Astrocyte (in vitro differentiated cells and primary cell): ENCODE data around the gene KCNMA1. TPM values are rescaled to one million over a fixed set of nuclear protein-coding genes. Genes with fewer than 3 reads are reported as not detected.

Source experiments
- DNase-seq: peaks from one replicate; pipeline ENCODE4 v3.0.0-alpha.2; 2010; ENCODE audit warnings: low read depth
- FAIRE-seq: peaks from 2 replicates; lab custom pipeline; 2011; peaks lifted over from hg19 to GRCh38; lab: Jason Lieb, UNC
- H2AFZ ChIP-seq: 2 replicates; pipeline ENCODE4 v1.6.0; 2012; ENCODE audit warnings: low read depth, low read length, inconsistent platforms
- H3K27ac ChIP-seq: 2 replicates; pipeline ENCODE4 v1.5.1; 2011; ENCODE audit warnings: low read depth, low read length, inconsistent platforms
- H3K27me3 ChIP-seq: 2 replicates; pipeline ENCODE4 v1.6.0; 2011; ENCODE audit warnings: low read length, inconsistent platforms; ENCODE audit not compliant: insufficient read depth
- H3K36me3 ChIP-seq: 2 replicates; pipeline ENCODE4 v1.5.1; 2011; ENCODE audit warnings: low read length, inconsistent platforms; ENCODE audit not compliant: insufficient read depth
- H3K4me1 ChIP-seq: 2 replicates; pipeline ENCODE4 v1.5.1; 2011; ENCODE audit warnings: low read length, inconsistent platforms; ENCODE audit not compliant: insufficient read depth
- H3K4me2 ChIP-seq: 2 replicates; pipeline ENCODE4 v1.6.0; 2012; ENCODE audit warnings: low read length, inconsistent platforms
- H3K4me3 ChIP-seq: 2 replicates; pipeline ENCODE4 v1.5.1; 2011; ENCODE audit warnings: low read depth, mild to moderate bottlenecking, low read length, inconsistent platforms; ENCODE audit not compliant: insufficient read depth
- H3K79me2 ChIP-seq: 2 replicates; pipeline ENCODE4 v1.6.0; 2012; ENCODE audit warnings: mild to moderate bottlenecking, low read length, inconsistent platforms; ENCODE audit not compliant: insufficient read depth
- H3K9ac ChIP-seq: 2 replicates; pipeline ENCODE4 v1.6.0; 2012; ENCODE audit warnings: mild to moderate bottlenecking, low read length, inconsistent platforms
- H3K9me3 ChIP-seq: 2 replicates; pipeline ENCODE4 v1.5.1; 2012; ENCODE audit warnings: low read depth, mild to moderate bottlenecking, low read length, inconsistent platforms; ENCODE audit not compliant: insufficient read depth
- H4K20me1 ChIP-seq: 2 replicates; pipeline ENCODE4 v1.6.0; 2012; ENCODE audit warnings: low read length, inconsistent platforms; ENCODE audit not compliant: insufficient read depth
- H3K27ac Mint-ChIP-seq: one replicate; pipeline ENCODE4 v1.8.0; 2021; ENCODE audit warnings: mild to moderate bottlenecking, mixed read lengths; ENCODE audit not compliant: unreplicated experiment
- H3K27me3 Mint-ChIP-seq: one replicate; pipeline ENCODE4 v1.8.0; 2021; ENCODE audit warnings: low read depth, mixed read lengths; ENCODE audit not compliant: unreplicated experiment
- H3K36me3 Mint-ChIP-seq: one replicate; pipeline ENCODE4 v1.8.0; 2021; ENCODE audit warnings: low read depth, mixed read lengths; ENCODE audit not compliant: unreplicated experiment
- H3K4me1 Mint-ChIP-seq: one replicate; pipeline ENCODE4 v1.8.0; 2021; ENCODE audit warnings: low read depth, mixed read lengths; ENCODE audit not compliant: unreplicated experiment
- H3K4me3 Mint-ChIP-seq: one replicate; pipeline ENCODE4 v1.8.0; 2021; ENCODE audit warnings: mild to moderate bottlenecking, moderate library complexity, mixed read lengths; ENCODE audit not compliant: unreplicated experiment
- H3K9me3 Mint-ChIP-seq: one replicate; pipeline ENCODE4 v1.8.0; 2021; ENCODE audit warnings: mild to moderate bottlenecking, mixed read lengths; ENCODE audit not compliant: unreplicated experiment
- EZH2 ChIP-seq: IDR thresholded peaks from 2 replicates; pipeline ENCODE4 v1.6.1; 2012; ENCODE audit warnings: mild to moderate bottlenecking, low read length, inconsistent platforms; ENCODE audit not compliant: insufficient read depth
- total RNA-seq: library from RNA; stranded (reverse); gene quantifications from 2 replicates; pipeline ENCODE4 v1.2.1, GENCODE V29; 2021
- TF ChIP-seq, protein P1 (sequence below): IDR thresholded peaks from 2 replicates; pipeline ENCODE4 v1.5.1; 2011; ENCODE audit warnings: low read depth, mild to moderate bottlenecking, inconsistent platforms, low read length, moderate library complexity; ENCODE audit not compliant: insufficient read depth

The KCNMA1 gene
- total RNA-seq, 1 donor from 2014 or later: 45.8 TPM

DNA sequence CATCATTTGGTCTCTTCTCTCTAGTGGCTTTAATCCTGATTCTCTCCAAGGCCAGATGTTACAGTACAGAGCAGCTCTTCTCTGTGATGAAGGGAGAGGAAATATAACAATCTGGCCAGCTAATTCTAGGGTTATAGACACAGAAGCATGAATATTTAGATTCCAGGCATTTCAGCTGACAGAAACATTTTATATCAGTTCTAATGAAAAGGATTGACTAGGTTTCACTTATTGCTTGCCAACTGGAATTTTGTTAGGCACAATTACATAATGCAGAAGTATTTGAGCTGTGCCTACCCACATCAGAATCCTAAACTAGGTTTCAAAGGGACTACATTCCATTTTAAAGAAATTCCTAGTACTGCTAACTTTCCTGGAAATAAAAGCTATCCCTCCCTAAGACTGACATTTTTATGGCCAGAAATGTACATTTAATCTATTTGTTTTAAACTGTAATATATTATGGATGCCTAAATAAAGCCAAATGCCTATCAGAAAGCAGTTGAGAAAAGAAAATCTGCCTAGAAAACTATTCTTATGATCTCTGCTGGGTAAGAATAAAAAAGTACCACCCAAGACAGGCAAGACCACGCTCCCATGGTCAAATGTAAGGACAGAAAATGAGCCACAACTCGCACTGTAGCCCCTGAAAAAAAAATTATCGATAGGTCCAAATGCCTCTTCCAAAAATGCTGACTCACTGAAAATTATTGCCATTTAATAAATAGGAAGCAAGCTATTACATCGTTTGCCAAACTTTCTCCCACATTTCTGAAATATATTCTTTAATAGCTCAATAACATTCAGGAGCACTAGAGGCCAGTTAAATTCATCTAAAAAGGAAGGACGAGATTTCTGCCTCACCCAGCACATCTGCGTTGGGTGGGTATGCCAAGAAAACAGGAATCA lies 498.1 kb downstream of the KCNMA1 start:
- no peak overlapping the region for H3K4me2 ChIP-seq
- no peak overlapping the region for H3K27ac Mint-ChIP-seq

DNA sequence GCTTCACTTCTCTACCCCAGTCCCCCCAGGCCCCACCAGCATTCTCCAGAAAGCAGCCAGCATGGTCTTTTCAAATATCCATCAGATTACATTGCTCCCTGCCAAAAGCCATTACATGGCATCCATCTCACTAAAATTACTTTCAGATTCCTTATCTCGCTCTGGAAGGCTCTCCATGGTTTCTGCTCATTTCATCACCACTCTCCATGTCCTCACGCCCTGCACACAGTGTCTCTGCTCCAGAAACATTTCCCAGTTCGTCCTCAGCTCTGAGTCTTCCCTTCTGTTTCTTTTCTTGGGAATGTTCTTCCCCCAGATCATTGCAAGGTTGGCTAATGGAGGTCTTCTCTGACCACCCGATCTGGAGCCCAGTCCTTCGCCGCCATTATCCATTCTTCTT lies 499.1 kb downstream of the KCNMA1 start:
- H3K27ac Mint-ChIP-seq: no peak overlapping the region

More for the DNA sequence above, 498.1 kb downstream of the KCNMA1 start:
- DNase-seq (no peak), FAIRE-seq (no peak)
- Histone ChIP-seq H4K20me1 (no peaks in the 10 kb centered on the region), H3K27me3 (no peaks in the 10 kb centered on the region), H3K4me3 (no peak overlapping the region), H3K4me1 (no peaks in the 10 kb centered on the region), H3K9me3 (no peaks in the 10 kb centered on the region), H3K27ac (no peak overlapping the region), H2AFZ (no peak overlapping the region), H3K9ac (no peak overlapping the region), H3K79me2 (no peaks in the 10 kb centered on the region), H3K36me3 (no peaks in the 10 kb centered on the region)
- H3K36me3 Mint-ChIP-seq: peaks cover 3% of the 10 kb centered on the region
- H3K27me3 Mint-ChIP-seq: peaks cover 3% of the 10 kb centered on the region
- no peaks in the 10 kb centered on the region for H3K9me3 Mint-ChIP-seq
- TF ChIP-seq, protein P1, sequence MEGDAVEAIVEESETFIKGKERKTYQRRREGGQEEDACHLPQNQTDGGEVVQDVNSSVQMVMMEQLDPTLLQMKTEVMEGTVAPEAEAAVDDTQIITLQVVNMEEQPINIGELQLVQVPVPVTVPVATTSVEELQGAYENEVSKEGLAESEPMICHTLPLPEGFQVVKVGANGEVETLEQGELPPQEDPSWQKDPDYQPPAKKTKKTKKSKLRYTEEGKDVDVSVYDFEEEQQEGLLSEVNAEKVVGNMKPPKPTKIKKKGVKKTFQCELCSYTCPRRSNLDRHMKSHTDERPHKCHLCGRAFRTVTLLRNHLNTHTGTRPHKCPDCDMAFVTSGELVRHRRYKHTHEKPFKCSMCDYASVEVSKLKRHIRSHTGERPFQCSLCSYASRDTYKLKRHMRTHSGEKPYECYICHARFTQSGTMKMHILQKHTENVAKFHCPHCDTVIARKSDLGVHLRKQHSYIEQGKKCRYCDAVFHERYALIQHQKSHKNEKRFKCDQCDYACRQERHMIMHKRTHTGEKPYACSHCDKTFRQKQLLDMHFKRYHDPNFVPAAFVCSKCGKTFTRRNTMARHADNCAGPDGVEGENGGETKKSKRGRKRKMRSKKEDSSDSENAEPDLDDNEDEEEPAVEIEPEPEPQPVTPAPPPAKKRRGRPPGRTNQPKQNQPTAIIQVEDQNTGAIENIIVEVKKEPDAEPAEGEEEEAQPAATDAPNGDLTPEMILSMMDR: no peak
- TF ChIP-seq EZH2: no peak
- H3K4me1 Mint-ChIP-seq: no peaks in the 10 kb centered on the region
- no peak overlapping the region for H3K4me3 Mint-ChIP-seq

More for the DNA sequence above, 499.1 kb downstream of the KCNMA1 start:
- no peak overlapping the region for H3K27ac ChIP-seq
- no peaks in the 10 kb centered on the region for H3K9me3 ChIP-seq
- H3K4me1 Mint-ChIP-seq: no peaks in the 10 kb centered on the region
- H3K27me3 ChIP-seq: no peaks in the 10 kb centered on the region
- no peaks in the 10 kb centered on the region for H3K36me3 ChIP-seq
- TF ChIP-seq EZH2: no peak
- TF ChIP-seq, protein P1: no peak
- FAIRE-seq (no peak), DNase-seq (no peak)
- no peaks in the 10 kb centered on the region for H3K9me3 Mint-ChIP-seq
- no peaks in the 10 kb centered on the region for H3K4me1 ChIP-seq
- H3K9ac ChIP-seq: no peak overlapping the region
- no peak overlapping the region for H3K4me3 ChIP-seq
- no peak overlapping the region for H3K4me3 Mint-ChIP-seq
- H2AFZ ChIP-seq: no peak overlapping the region
- H3K4me2 ChIP-seq: no peak overlapping the region
- peaks cover 3% of the 10 kb centered on the region for H3K36me3 Mint-ChIP-seq
- peaks cover 3% of the 10 kb centered on the region for H3K27me3 Mint-ChIP-seq
- H3K79me2 ChIP-seq: no peaks in the 10 kb centered on the region
- no peaks in the 10 kb centered on the region for H4K20me1 ChIP-seq
